Smooth muscle cell (in vitro differentiated cells): ENCODE measurements around the gene MYO16. TPM values are rescaled to one million over a fixed set of nuclear protein-coding genes. Genes with fewer than 3 reads are reported as not detected.
A peak's percentile ranks its signal among the peaks of the same experiment; 100 is the strongest.

Experiments used
- DNase-seq: peaks from one replicate; lab custom pipeline; 2025; ENCODE audit not compliant: unreplicated experiment; lab: John Stamatoyannopoulos, UW
- H2AFZ ChIP-seq: fragments of 200-600 bp; sonication (generic); 2 replicates; pipeline ENCODE4 v1.6.0; 2016; ENCODE audit warnings: antibody characterized with exemption, low read depth, mild to moderate bottlenecking
- H3F3A ChIP-seq: fragments of 200-600 bp; sonication (generic); 2 replicates; pipeline ENCODE4 v1.6.0; 2017; ENCODE audit warnings: antibody characterized with exemption, low read depth
- H3K27ac ChIP-seq: fragments of 200-600 bp; sonication (generic); 2 replicates; pipeline ENCODE4 v1.5.1; 2016; ENCODE audit warnings: low read depth, mild to moderate bottlenecking
- H3K27me3 ChIP-seq: fragments of 200-600 bp; sonication (generic); 2 replicates; pipeline ENCODE4 v1.6.1; 2016; ENCODE audit warnings: low read depth, mild to moderate bottlenecking
- H3K36me3 ChIP-seq: fragments of 200-600 bp; sonication (generic); 2 replicates; pipeline ENCODE4 v1.5.1; 2016; ENCODE audit warnings: low read depth
- H3K4me1 ChIP-seq: fragments of 200-600 bp; sonication (generic); 2 replicates; pipeline ENCODE4 v1.5.1; 2016; ENCODE audit warnings: low read depth
- H3K4me2 ChIP-seq: fragments of 200-600 bp; sonication (generic); 2 replicates; pipeline ENCODE4 v1.6.0; 2016; ENCODE audit warnings: mild to moderate bottlenecking
- H3K4me3 ChIP-seq: fragments of 200-600 bp; sonication (generic); 2 replicates; pipeline ENCODE4 v1.5.1; 2016; ENCODE audit warnings: mild to moderate bottlenecking
- H3K79me2 ChIP-seq: fragments of 200-600 bp; sonication (generic); 2 replicates; pipeline ENCODE4 v1.6.0; 2016; ENCODE audit warnings: low read depth, mild to moderate bottlenecking
- H3K9ac ChIP-seq: fragments of 200-600 bp; sonication (generic); 2 replicates; pipeline ENCODE4 v1.6.0; 2016; ENCODE audit warnings: low read depth
- H3K9me3 ChIP-seq: fragments of 200-600 bp; sonication (generic); replicated peaks from 2 replicates; pipeline ENCODE4 v1.5.1; 2016; ENCODE audit warnings: low read depth
- H4K20me1 ChIP-seq: fragments of 200-600 bp; sonication (generic); 2 replicates; pipeline ENCODE4 v1.6.0; 2016; ENCODE audit warnings: low read depth
- CTCF ChIP-seq: fragments of 200-600 bp; sonication (generic); IDR thresholded peaks from 2 replicates; pipeline ENCODE4 v1.5.1; 2017; ENCODE audit warnings: borderline replicate concordance, mild to moderate bottlenecking, antibody characterized with exemption; ENCODE audit not compliant: insufficient read depth, poor library complexity, severe bottlenecking
- WGBS: methylation state at CpG from one replicate; pipeline ENCODE4 v1.1.7; 2016; ENCODE audit warnings: low lambda C conversion rate; 5-methylcytosine and 5-hydroxymethylcytosine counted together
- polyA plus RNA-seq: library from polyadenylated mRNA; unstranded; fragments of >200 nt; fragmentation: Nextera tagmentation; extraction: Ambion mirVana; gene quantifications from 2 replicates; pipeline ENCODE4 v1.2.1, GENCODE V29; 2016
- total RNA-seq: library from RNA; depleted of rRNA; stranded (reverse); fragments of >200 nt; gene quantifications from 2 replicates; pipeline ENCODE4 v1.2.3, GENCODE V29; 2014

MYO16 gene
- total and polyA plus RNA-seq, 2 experiments from 2014 or later = not detected

- Histone ChIP-seq H3K36me3 (no peaks in the 10 kb centered on the region), H3K27ac (no peak overlapping the region), H3K4me3 (no peak overlapping the region), H3K9ac (no peak overlapping the region), H3F3A (no peaks in the 10 kb centered on the region), H3K27me3 (no peaks in the 10 kb centered on the region), H3K79me2 (no peaks in the 10 kb centered on the region), H4K20me1 (no peaks in the 10 kb centered on the region), H3K4me1 (no peaks in the 10 kb centered on the region), H2AFZ (no peak overlapping the region), H3K4me2 (no peak overlapping the region), H3K9me3 (no peaks in the 10 kb centered on the region)
- 97% methylated on average over 10 of the region's 10 CpGs for WGBS
- DNase-seq = no peak
- no peak for TF ChIP-seq CTCF
Observed at GRCh38 chr13:108853031-108853430, 223.6 kb downstream of the MYO16 start.

GRCh38 chr13:108855737-108856387 is 226.5 kb downstream of the MYO16 start:
- 92% methylated on average over 4 of the region's 4 CpGs for WGBS
- Histone ChIP-seq H2AFZ (no peak overlapping the region), H4K20me1 (no peaks in the 10 kb centered on the region), H3K4me2 (no peak overlapping the region), H3K36me3 (no peaks in the 10 kb centered on the region), H3K4me1 (no peaks in the 10 kb centered on the region), H3K9me3 (no peaks in the 10 kb centered on the region), H3K27ac (no peak overlapping the region), H3K9ac (no peak overlapping the region), H3F3A (peaks cover 11% of the 10 kb centered on the region), H3K27me3 (no peaks in the 10 kb centered on the region), H3K79me2 (no peaks in the 10 kb centered on the region), H3K4me3 (no peak overlapping the region)
- TF ChIP-seq CTCF = no peak
- no peak for DNase-seq

GRCh38 chr13:108858676-108859075 is 229.3 kb downstream of the MYO16 start:
- no peaks in the 10 kb centered on the region for H3K36me3 ChIP-seq
- DNase-seq = no peak
- H3K79me2 ChIP-seq = no peaks in the 10 kb centered on the region
- H3K27me3 ChIP-seq = no peaks in the 10 kb centered on the region
- H3K4me2 ChIP-seq = peak overlapping the region; percentile 75
- H2AFZ ChIP-seq = no peak overlapping the region
- no peak overlapping the region for H3K9ac ChIP-seq
- H3K4me3 ChIP-seq = no peak overlapping the region
- H3K4me1 ChIP-seq = no peaks in the 10 kb centered on the region
- H4K20me1 ChIP-seq = no peaks in the 10 kb centered on the region
- peaks cover 12% of the 10 kb centered on the region for H3F3A ChIP-seq
- peak overlapping the region; percentile 53 for H3K27ac ChIP-seq
- H3K9me3 ChIP-seq = no peaks in the 10 kb centered on the region
- TF ChIP-seq CTCF = no peak
- WGBS = 94% methylated on average over 5 of the region's 5 CpGs
